ENCODE measurements around the gene ICA1.

The ICA1 gene

GRCh38 chr7:8217200-8218068, 44.5 kb downstream of the ICA1 start:
- Histone ChIP-seq H3K4me3 (ENCODE audit: low read depth, low read length) (no peak overlapping the region), H3K36me3 (no peaks in the 10 kb centered on the region), H3K27ac (no peak overlapping the region), H3K9me3 (ENCODE audit: severe bottlenecking) (no peaks in the 10 kb centered on the region), H3K27me3 (ENCODE audit: insufficient read depth, low read depth, severe bottlenecking) (no peaks in the 10 kb centered on the region)
- 0 out of 2 replicates have a peak, but pooled peaks have one; percentile 9 for TF ChIP-seq CTCF (IDR thresholded peaks at IDR 0.05; ENCODE audit: low read depth, low read length)
- no peak for DNase-seq

GRCh38 chr7:8216334-8216690, 45.7 kb downstream of the ICA1 start:
- Histone ChIP-seq H3K27me3 (ENCODE audit: insufficient read depth, low read depth, severe bottlenecking) (no peaks in the 10 kb centered on the region), H3K4me3 (ENCODE audit: low read depth, low read length) (no peak overlapping the region), H3K36me3 (no peaks in the 10 kb centered on the region), H3K9me3 (ENCODE audit: severe bottlenecking) (no peaks in the 10 kb centered on the region), H3K27ac (no peak overlapping the region)
- no peak for DNase-seq
- TF ChIP-seq CTCF (IDR thresholded peaks at IDR 0.05; ENCODE audit: low read depth, low read length), result no peak

GRCh38 chr7:8215648-8216333, 46.2 kb downstream of the ICA1 start:
- Histone ChIP-seq H3K27me3 (ENCODE audit: insufficient read depth, low read depth, severe bottlenecking) (no peaks in the 10 kb centered on the region), H3K36me3 (no peaks in the 10 kb centered on the region)
- DNase-seq, result no peak

GRCh38 chr7:8214244-8214824, 47.6 kb downstream of the ICA1 start:
- Histone ChIP-seq H3K27me3 (ENCODE audit: insufficient read depth, low read depth, severe bottlenecking) (no peaks in the 10 kb centered on the region), H3K4me3 (ENCODE audit: low read depth, low read length) (no peak overlapping the region), H3K27ac (no peak overlapping the region), H3K9me3 (ENCODE audit: severe bottlenecking) (no peaks in the 10 kb centered on the region), H3K36me3 (no peaks in the 10 kb centered on the region)
- TF ChIP-seq CTCF (IDR thresholded peaks at IDR 0.05; ENCODE audit: low read depth, low read length), result no peak
- no peak for DNase-seq

More at GRCh38 chr7:8215648-8216333, 46.2 kb downstream of the ICA1 start:
- no peak for TF ChIP-seq CTCF (IDR thresholded peaks at IDR 0.05; ENCODE audit: low read depth, low read length)
- Histone ChIP-seq H3K27ac (no peak overlapping the region), H3K9me3 (ENCODE audit: severe bottlenecking) (no peaks in the 10 kb centered on the region), H3K4me3 (ENCODE audit: low read depth, low read length) (no peak overlapping the region)

GRCh38 chr7:8213381-8213780, 48.6 kb downstream of the ICA1 start:
- TF ChIP-seq CTCF (IDR thresholded peaks at IDR 0.05; ENCODE audit: low read depth, low read length), result no peak
- H3K27ac ChIP-seq, result no peak overlapping the region

More at GRCh38 chr7:8213381-8213780, 48.6 kb downstream of the ICA1 start:
- Histone ChIP-seq H3K36me3 (no peaks in the 10 kb centered on the region), H3K27me3 (ENCODE audit: insufficient read depth, low read depth, severe bottlenecking) (no peaks in the 10 kb centered on the region), H3K4me3 (ENCODE audit: low read depth, low read length) (no peak overlapping the region), H3K9me3 (ENCODE audit: severe bottlenecking) (no peaks in the 10 kb centered on the region)
- no peak for DNase-seq

All from WERI-Rb-1 (cell line).